OCI-LY7 (cell line): ENCODE measurements around the gene RSU1. TPM values are rescaled to one million over a fixed set of nuclear protein-coding genes. Genes with fewer than 3 reads are reported as not detected.
"Not testable (repeated sequence)": the region's sequence is repeated elsewhere in the genome, so short reads cannot be mapped to it uniquely, and the experiment has no call there.

ENCODE experiments used
- BruUV-seq: library from RNA; stranded (reverse); fragments of 400-500 nt; replicated peaks from 2 replicates; lab custom pipeline; 2021; lab: Mats Ljungman, UMichigan
- CTCF ChIA-PET: fragments of 300-600 bp; sonication (Branson Sonifier 250); formaldehyde crosslinking; loops from one replicate; lab custom pipeline; 2022; ENCODE audit warnings: antibody characterized with exemption; ENCODE audit not compliant: unreplicated experiment; lab: Charles Lee
- POLR2A ChIA-PET: fragments of 300-600 bp; sonication (Branson Sonifier 250); formaldehyde crosslinking; loops from one replicate; lab custom pipeline; 2022; ENCODE audit warnings: antibody characterized with exemption; lab: Charles Lee
- DNase-seq: peaks from one replicate; pipeline ENCODE4 v3.0.0-alpha.2; 2015; ENCODE audit warnings: low spot score
- H2AFZ ChIP-seq: fragments of 200-600 bp; sonication (generic), shearing (Covaris generic); 2 replicates; pipeline ENCODE4 v1.6.1; 2014; ENCODE audit warnings: mild to moderate bottlenecking, antibody characterized with exemption, low read length, moderate library complexity
- H3K27ac ChIP-seq: fragments of 200-600 bp; sonication (generic); 2 replicates; pipeline ENCODE4 v1.5.1; 2014; ENCODE audit warnings: mixed run types, low read depth, mild to moderate bottlenecking, moderate library complexity, low read length, inconsistent platforms; ENCODE audit not compliant: poor library complexity, severe bottlenecking
- H3K36me3 ChIP-seq: fragments of 200-600 bp; sonication (generic); 2 replicates; pipeline ENCODE4 v1.6.1; 2014; ENCODE audit warnings: mild to moderate bottlenecking, antibody characterized with exemption, low read length, moderate library complexity, mixed read lengths; ENCODE audit not compliant: insufficient read depth
- H3K4me1 ChIP-seq: fragments of 200-600 bp; sonication (generic); 2 replicates; pipeline ENCODE4 v1.5.1; 2014; ENCODE audit warnings: mild to moderate bottlenecking, low read length; ENCODE audit not compliant: insufficient read depth, poor library complexity, severe bottlenecking
- H3K4me2 ChIP-seq: fragments of 200-600 bp; sonication (generic); 2 replicates; pipeline ENCODE4 v1.6.1; 2014; ENCODE audit warnings: mild to moderate bottlenecking, low read length
- H3K4me3 ChIP-seq: fragments of 200-600 bp; sonication (generic); 2 replicates; pipeline ENCODE4 v1.5.1; 2014; ENCODE audit warnings: mild to moderate bottlenecking, low read depth, low read length; ENCODE audit not compliant: poor library complexity, severe bottlenecking
- H3K79me2 ChIP-seq: fragments of 200-600 bp; sonication (generic); 2 replicates; pipeline ENCODE4 v1.6.1; 2016; ENCODE audit warnings: low read depth, mild to moderate bottlenecking, low read length, moderate library complexity, mixed read lengths; ENCODE audit not compliant: insufficient read depth
- H3K9me2 ChIP-seq: fragments of 200-600 bp; sonication (generic); 2 replicates; pipeline ENCODE4 v1.6.1; 2016; ENCODE audit warnings: mild to moderate bottlenecking, low read length, mixed read lengths; ENCODE audit not compliant: insufficient read depth
- H3K9me3 ChIP-seq: fragments of 200-600 bp; sonication (generic); 2 replicates; pipeline ENCODE4 v1.6.1; 2014; ENCODE audit warnings: mild to moderate bottlenecking, mixed run types, low read length, mixed read lengths
- H4K20me1 ChIP-seq: fragments of 200-600 bp; sonication (generic); 2 replicates; pipeline ENCODE4 v1.6.1; 2014; ENCODE audit warnings: mild to moderate bottlenecking, antibody characterized with exemption, low read length, moderate library complexity, mixed read lengths; ENCODE audit not compliant: insufficient read depth
- CTCF ChIP-seq: fragments of 200-600 bp; sonication (generic); conservative IDR thresholded peaks from 2 replicates; pipeline ENCODE4 v1.5.1; 2014; ENCODE audit warnings: mild to moderate bottlenecking, antibody characterized with exemption, low read length, moderate library complexity, mixed read lengths
- EZH2phosphoT487 ChIP-seq: fragments of 200-600 bp; sonication (generic); IDR thresholded peaks from 2 replicates; pipeline ENCODE4 v1.6.1; 2018; ENCODE audit warnings: low read depth, borderline replicate concordance, mild to moderate bottlenecking, mixed run types, antibody characterized with exemption, low read length, moderate library complexity, mixed read lengths
- intact Hi-C: fragments of 100-400 bp; cut with micrococcal nuclease; formaldehyde crosslinking; loops from one replicate; pipeline ENCODE4 v1.10.0; 2022; ENCODE audit not compliant: unreplicated experiment
- total RNA-seq, 2 experiments: library from RNA; depleted of rRNA in 1 of 2; stranded (reverse); fragments of >200 nt in 1 of 2; shearing (Covaris generic) in 1 of 2; gene quantifications; 2 replicates each; pipeline ENCODE4 v1.2.3, GENCODE V29; 2014 to 2022

Gene RSU1
- total RNA-seq, 2 experiments from 2014 or later: 25.3 to 31.1 TPM

DNA sequence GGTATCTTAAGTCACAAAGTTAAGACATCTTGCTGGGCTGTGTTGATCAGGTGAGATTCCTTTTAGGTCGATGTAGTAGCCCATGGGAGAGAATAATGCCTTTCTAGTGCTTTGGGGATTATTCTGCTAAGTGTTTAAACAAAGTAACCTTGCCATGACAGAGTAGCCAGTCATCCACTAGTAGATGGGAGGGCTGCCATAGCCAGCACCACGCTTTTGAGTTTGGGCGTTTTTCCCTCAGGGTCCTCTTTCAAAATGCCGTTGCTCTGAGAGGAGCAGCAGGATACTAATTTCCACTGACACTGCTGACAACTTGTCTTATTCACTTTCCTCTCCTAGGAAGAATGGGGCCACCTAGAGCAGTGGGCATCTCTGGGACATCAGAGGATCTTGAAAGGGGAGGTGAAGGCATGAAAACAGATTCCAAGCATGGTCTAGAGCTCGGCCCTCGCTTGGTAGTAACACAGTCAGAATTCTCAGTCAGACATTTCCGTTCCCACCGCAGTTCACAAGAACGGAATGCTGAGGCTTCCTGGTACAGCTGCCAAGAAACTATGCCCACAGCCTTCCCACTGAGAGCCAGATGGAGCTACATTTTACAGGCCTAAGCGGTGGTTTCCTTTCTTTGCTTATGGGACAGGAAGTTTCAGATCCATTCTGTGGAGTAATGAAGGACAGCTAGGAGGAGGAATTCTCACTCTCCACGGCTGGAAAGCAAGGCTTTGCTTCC, 15.3 kb upstream of the RSU1 start:
- H3K4me1 ChIP-seq: peaks cover 5% of the 10 kb centered on the region
- no TSS peak for BruUV-seq
- no peak for DNase-seq
- H3K4me2 ChIP-seq: no peak overlapping the region
- no peaks in the 10 kb centered on the region for H4K20me1 ChIP-seq
- no peaks in the 10 kb centered on the region for H3K79me2 ChIP-seq
- H2AFZ ChIP-seq: no peak overlapping the region
- H3K27ac ChIP-seq: no peak overlapping the region
- CTCF ChIA-PET: no interaction called here
- no peaks in the 10 kb centered on the region for H3K36me3 ChIP-seq
- TF ChIP-seq EZH2phosphoT487 (no peak), CTCF (no peak)
- intact Hi-C loops: no loop called here
- H3K4me3 ChIP-seq: no peak overlapping the region
- POLR2A ChIA-PET: no interaction called here
- no peaks in the 10 kb centered on the region for H3K9me2 ChIP-seq
- no peaks in the 10 kb centered on the region for H3K9me3 ChIP-seq

DNA sequence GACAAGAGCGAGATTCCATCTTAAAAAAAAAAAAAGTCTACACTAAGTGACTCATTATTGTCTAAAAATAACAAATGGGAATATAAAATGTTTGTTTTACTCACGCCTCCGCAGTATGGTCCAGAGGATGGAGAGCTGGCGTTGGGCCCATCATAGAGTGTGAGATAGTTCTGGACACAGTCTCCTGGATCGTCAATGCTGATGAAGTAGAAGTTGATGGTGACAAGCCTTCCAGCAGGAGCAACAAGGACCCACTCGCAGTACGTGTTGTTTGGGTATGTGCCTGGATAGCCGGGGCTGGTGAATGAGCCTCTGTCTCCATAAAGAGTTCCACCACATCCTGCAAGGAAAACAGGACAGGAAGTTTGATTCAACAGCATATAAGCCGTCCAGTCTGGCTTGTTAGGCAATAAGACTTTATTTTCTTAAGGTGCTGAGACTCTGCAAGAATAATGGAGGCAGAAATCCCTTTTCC, 11.5 kb upstream of the RSU1 start:
- DNase-seq: no peak
- H3K9me3 ChIP-seq: no peaks in the 10 kb centered on the region
- no peak for TF ChIP-seq CTCF
- no peaks in the 10 kb centered on the region for H3K79me2 ChIP-seq
- H4K20me1 ChIP-seq: no peaks in the 10 kb centered on the region
- intact Hi-C loops: loop anchor here (2.0 to 5.0 kb wide), 2 partner anchors 428 to 604 kb away; no protein-coding TSS in a partner anchor
- BruUV-seq: no TSS peak
- H2AFZ ChIP-seq: no peak overlapping the region
- no peaks in the 10 kb centered on the region for H3K36me3 ChIP-seq
- H3K4me1 ChIP-seq: no peaks in the 10 kb centered on the region
- POLR2A ChIA-PET: no interaction called here
- H3K4me2 ChIP-seq: no peak overlapping the region
- no peak overlapping the region for H3K4me3 ChIP-seq
- H3K27ac ChIP-seq: no peak overlapping the region
- H3K9me2 ChIP-seq: no peaks in the 10 kb centered on the region
- CTCF ChIA-PET: no interaction called here

DNA sequence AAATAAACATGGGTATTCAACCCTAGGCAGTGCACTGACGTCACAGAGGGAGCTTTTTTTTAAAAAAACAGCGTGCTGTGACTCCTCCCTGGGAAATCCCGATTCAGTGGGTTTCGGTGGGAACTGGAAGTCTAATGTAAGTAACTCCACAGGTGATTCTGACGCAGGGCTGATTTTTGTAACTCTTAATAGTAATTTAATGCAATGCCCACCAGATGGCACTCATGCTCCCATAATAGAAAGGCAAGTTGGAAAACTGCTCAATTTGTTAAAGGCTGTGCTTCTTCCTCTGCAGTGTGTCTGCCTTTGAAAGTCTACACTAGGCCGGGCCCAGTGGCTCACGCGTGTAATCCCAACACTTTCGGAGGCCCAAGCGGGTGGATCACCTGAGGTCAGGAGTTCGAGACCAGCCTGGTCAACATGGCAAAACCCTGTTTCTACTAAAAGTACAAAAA, 10.9 kb upstream of the RSU1 start:
- TF ChIP-seq EZH2phosphoT487 (no peak), CTCF (peak; percentile 76)
- Histone ChIP-seq H3K27ac (no peak overlapping the region), H3K4me1 (no peaks in the 10 kb centered on the region), H4K20me1 (no peaks in the 10 kb centered on the region), H3K4me3 (no peak overlapping the region), H3K9me2 (no peaks in the 10 kb centered on the region), H3K36me3 (no peaks in the 10 kb centered on the region), H3K79me2 (no peaks in the 10 kb centered on the region), H2AFZ (no peak overlapping the region), H3K9me3 (peaks cover under 1% of the 10 kb centered on the region; the same call in 1 of the 2 replicates), H3K4me2 (no peak overlapping the region)
- CTCF ChIA-PET: no interaction called here
- DNase-seq: peak; percentile 77
- no TSS peak for BruUV-seq
- intact Hi-C loops: loop anchor here (2.0 to 5.0 kb wide), 2 partner anchors 429 to 604 kb away; no protein-coding TSS in a partner anchor
- POLR2A ChIA-PET: no interaction called here

GRCh38 chr10:16827474-16827873, 10.2 kb upstream of the RSU1 start:
- H3K4me1 ChIP-seq, H2AFZ ChIP-seq, H3K9me2 ChIP-seq, H4K20me1 ChIP-seq, CTCF ChIA-PET, BruUV-seq, H3K4me2 ChIP-seq, POLR2A ChIA-PET, DNase-seq, H3K4me3 ChIP-seq, H3K27ac ChIP-seq, H3K9me3 ChIP-seq, H3K79me2 ChIP-seq, H3K36me3 ChIP-seq: not testable (repeated sequence)
- intact Hi-C loops: loop anchor here (5.0 kb wide), 1 partner anchor 605 kb away; no protein-coding TSS in a partner anchor
